Fibroblast of mammary gland (primary cell): ENCODE measurements around the gene USP25.

Experiments used
- DNase-seq: peaks from one replicate; pipeline ENCODE4 v3.0.0-alpha.2; 2010; ENCODE audit warnings: low read depth
- H3K4me3 ChIP-seq: 2 replicates; pipeline ENCODE4 v1.5.1; 2011; ENCODE audit warnings: low read depth, mild to moderate bottlenecking, low read length, moderate library complexity; ENCODE audit not compliant: control insufficient read depth
- CTCF ChIP-seq: conservative IDR thresholded peaks from 2 replicates; pipeline ENCODE4 v1.5.1; 2011; ENCODE audit warnings: low read depth, low read length, inconsistent platforms; ENCODE audit not compliant: control insufficient read depth, insufficient read depth

The USP25 gene

GRCh38 chr21:15729674-15730483, at the start of gene USP25:
USP25 (plus strand) TSS chr21:15729982; CDS start chr21:15730394, 412 bp downstream.
- no peak for TF ChIP-seq CTCF
- DNase-seq, result peak; percentile 57
- H3K4me3 ChIP-seq, result peak within 1 kb of the TSS; percentile 90

- TF ChIP-seq CTCF, result no peak
- DNase-seq, result peak; percentile 88
These were observed 47.4 kb upstream of the USP25 start for GRCh38 chr21:15682186-15682895.

GRCh38 chr21:15682977-15683376, 46.8 kb upstream of the USP25 start:
- no peak for TF ChIP-seq CTCF
- peak; percentile 63 for DNase-seq

More at GRCh38 chr21:15682186-15682895, 47.4 kb upstream of the USP25 start:
- H3K4me3 ChIP-seq, result no peak overlapping the region

GRCh38 chr21:15686506-15686905, 43.3 kb upstream of the USP25 start:
- H3K4me3 ChIP-seq, result no peak overlapping the region
- no peak for DNase-seq
- no peak for TF ChIP-seq CTCF

More at GRCh38 chr21:15682977-15683376, 46.8 kb upstream of the USP25 start:
- H3K4me3 ChIP-seq, result no peak overlapping the region

- no peak for TF ChIP-seq CTCF
- no peak overlapping the region for H3K4me3 ChIP-seq
- DNase-seq, result peak; percentile 58
These were observed 42.6 kb upstream of the USP25 start for GRCh38 chr21:15687208-15687607.

GRCh38 chr21:15688016-15688415, 41.8 kb upstream of the USP25 start:
- TF ChIP-seq CTCF, result no peak
- no peak for DNase-seq

More at GRCh38 chr21:15688016-15688415, 41.8 kb upstream of the USP25 start:
- no peak overlapping the region for H3K4me3 ChIP-seq
